ENCODE data around the gene DOCK1. TPM values are rescaled to one million over a fixed set of nuclear protein-coding genes. Genes with fewer than 3 reads are reported as not detected.

The DOCK1 gene
- total RNA-seq, 4 donors from 2014 or later: 4.3 to 6.0 (median 4.8) TPM

DNA sequence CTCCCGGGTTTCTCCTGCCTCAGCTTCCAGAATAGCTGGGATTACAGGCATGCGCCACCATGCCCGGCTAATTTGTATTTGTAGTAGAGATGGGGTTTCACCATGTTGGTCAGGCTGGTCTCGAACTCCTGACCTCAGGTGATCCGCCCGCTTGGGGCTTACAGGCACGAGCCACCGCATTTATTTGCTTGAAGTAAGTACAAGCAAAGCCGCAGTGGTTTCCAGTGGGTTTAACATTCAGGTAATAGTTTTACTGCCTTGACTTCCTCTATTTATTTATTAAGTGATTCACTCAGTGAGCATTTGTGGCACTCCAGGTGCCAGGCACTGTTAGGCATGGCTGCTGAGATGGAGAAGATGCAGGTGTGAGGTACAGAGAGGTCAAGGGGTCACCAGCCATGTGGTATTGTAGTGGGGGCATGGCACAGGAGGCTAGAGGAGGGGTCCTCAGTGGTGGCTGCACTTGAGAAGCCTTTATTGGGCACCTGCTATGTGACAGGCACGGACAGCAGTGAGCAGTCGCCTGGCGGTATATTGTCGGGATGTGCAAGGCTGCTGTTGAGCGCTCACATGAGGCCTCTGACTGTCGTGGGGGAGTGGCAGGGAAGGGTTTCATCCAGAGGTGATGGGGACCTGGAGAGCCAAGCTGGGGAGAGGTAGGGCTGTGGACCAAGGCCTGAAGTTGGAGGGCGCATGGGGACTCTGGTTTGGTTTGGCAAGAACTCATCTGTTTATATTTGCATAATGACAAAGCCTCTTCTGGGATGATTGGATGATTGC is 54.9 kb downstream of the DOCK1 start:
- intact Hi-C loops (cut with DNase I; ENCODE audit: low total_unique reads) (no loop called here), in situ Hi-C loops (cut with MboI; ENCODE audit: low sequenced_read_pairs in 4 of 4) (no loop called here)
- Histone ChIP-seq H3K27ac (no peak overlapping the region), H3K36me3 (no peaks in the 10 kb centered on the region), H3K4me3 (no peak overlapping the region), H3K4me1 (no peaks in the 10 kb centered on the region), H3K27me3 (no peaks in the 10 kb centered on the region), H3K9me3 (no peaks in the 10 kb centered on the region)
- DNase-seq (no peak), ATAC-seq (no peak)
- TF ChIP-seq, protein P1, sequence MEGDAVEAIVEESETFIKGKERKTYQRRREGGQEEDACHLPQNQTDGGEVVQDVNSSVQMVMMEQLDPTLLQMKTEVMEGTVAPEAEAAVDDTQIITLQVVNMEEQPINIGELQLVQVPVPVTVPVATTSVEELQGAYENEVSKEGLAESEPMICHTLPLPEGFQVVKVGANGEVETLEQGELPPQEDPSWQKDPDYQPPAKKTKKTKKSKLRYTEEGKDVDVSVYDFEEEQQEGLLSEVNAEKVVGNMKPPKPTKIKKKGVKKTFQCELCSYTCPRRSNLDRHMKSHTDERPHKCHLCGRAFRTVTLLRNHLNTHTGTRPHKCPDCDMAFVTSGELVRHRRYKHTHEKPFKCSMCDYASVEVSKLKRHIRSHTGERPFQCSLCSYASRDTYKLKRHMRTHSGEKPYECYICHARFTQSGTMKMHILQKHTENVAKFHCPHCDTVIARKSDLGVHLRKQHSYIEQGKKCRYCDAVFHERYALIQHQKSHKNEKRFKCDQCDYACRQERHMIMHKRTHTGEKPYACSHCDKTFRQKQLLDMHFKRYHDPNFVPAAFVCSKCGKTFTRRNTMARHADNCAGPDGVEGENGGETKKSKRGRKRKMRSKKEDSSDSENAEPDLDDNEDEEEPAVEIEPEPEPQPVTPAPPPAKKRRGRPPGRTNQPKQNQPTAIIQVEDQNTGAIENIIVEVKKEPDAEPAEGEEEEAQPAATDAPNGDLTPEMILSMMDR (IDR thresholded peaks at IDR 0.05 in 4 of 5, conservative IDR thresholded peaks at IDR 0.05 in 1 of 5): no peak
- no peak for TF ChIP-seq POLR2A (IDR thresholded peaks at IDR 0.05)

DNA sequence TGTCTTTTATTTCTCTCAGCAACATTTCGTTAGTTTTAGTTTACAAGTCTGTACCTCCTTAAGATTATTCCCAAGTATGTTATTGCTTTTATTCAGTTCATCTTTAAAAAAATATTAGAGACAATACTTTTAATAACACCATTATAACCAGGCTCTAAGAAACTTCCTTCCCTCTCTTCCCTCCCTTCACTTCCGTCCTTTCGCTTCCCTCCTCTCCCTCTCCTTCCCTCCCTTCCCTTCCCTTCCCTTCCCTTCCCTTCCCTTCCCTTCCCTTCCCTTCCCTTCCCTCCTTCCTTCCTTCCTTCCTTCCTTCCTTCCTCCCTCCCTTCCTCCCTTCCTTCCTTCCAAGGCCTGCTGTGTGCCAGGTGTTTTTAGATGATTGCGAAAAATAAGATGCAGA is 58.1 kb downstream of the DOCK1 start:
- H3K27ac ChIP-seq: no peak overlapping the region
- H3K36me3 ChIP-seq: no peaks in the 10 kb centered on the region
- TF ChIP-seq, protein P1 (IDR thresholded peaks at IDR 0.05 in 4 of 5, conservative IDR thresholded peaks at IDR 0.05 in 1 of 5): no peak
- no peak for TF ChIP-seq POLR2A (IDR thresholded peaks at IDR 0.05)
- no peaks in the 10 kb centered on the region for H3K9me3 ChIP-seq
- no peak for ATAC-seq
- intact Hi-C loops (cut with DNase I; ENCODE audit: low total_unique reads): no loop called here
- H3K4me1 ChIP-seq: no peaks in the 10 kb centered on the region
- DNase-seq: no peak
- in situ Hi-C loops (cut with MboI; ENCODE audit: low sequenced_read_pairs in 4 of 4): no loop called here
- H3K27me3 ChIP-seq: no peaks in the 10 kb centered on the region
- no peak overlapping the region for H3K4me3 ChIP-seq

DNA sequence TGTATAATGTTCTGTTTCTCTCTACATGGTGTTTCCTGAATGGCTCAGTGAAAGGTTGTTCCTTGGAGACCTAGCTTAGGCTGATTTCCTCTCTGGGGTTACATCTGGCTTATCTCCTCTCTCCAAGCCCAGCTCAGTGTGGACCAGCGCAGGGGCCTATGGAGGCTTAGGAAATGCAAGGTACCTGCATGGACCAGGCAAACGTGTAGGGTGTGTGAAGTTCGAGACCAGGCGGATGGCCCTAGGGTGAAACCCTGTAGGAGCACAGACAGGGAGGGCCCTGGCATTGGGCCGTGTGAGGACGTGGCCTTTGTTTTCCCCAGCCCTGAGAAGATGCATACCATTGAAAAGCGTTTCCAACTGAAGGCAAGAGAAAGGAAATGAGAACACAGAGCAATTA is 59.0 kb downstream of the DOCK1 start:
- Histone ChIP-seq H3K36me3 (no peaks in the 10 kb centered on the region), H3K4me1 (no peaks in the 10 kb centered on the region), H3K4me3 (no peak overlapping the region), H3K27me3 (no peaks in the 10 kb centered on the region), H3K27ac (no peak overlapping the region), H3K9me3 (no peaks in the 10 kb centered on the region)
- DNase-seq (no peak), ATAC-seq (no peak)
- TF ChIP-seq POLR2A (IDR thresholded peaks at IDR 0.05): no peak
- TF ChIP-seq, protein P1 (IDR thresholded peaks at IDR 0.05 in 4 of 5, conservative IDR thresholded peaks at IDR 0.05 in 1 of 5): no peak
- in situ Hi-C loops (cut with MboI; ENCODE audit: low sequenced_read_pairs in 4 of 4) (no loop called here), intact Hi-C loops (cut with DNase I; ENCODE audit: low total_unique reads) (no loop called here)

DNA sequence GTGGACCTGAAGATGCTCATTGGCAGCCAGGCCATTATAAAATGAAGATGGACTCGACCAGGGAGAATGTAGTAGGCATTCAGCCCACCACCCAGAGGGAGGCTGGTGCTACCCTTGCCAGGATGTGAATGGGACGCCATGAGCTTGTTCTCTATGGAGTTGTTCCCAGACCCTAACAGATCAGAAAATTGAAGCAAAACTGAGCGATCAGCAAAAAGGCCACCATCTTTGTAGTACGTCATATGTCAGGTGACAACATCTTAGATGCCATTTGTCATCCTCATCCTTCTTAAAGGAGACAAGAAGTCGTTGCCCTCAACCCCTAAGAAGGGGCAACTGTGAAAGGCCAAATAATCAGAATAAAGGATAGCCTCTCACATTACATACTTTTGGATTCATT is 61.7 kb downstream of the DOCK1 start:
- intact Hi-C loops (cut with DNase I; ENCODE audit: low total_unique reads) (no loop called here), in situ Hi-C loops (cut with MboI; ENCODE audit: low sequenced_read_pairs in 4 of 4) (no loop called here)
- DNase-seq: no peak

More for the DNA sequence above, 61.7 kb downstream of the DOCK1 start:
- no peaks in the 10 kb centered on the region for H3K9me3 ChIP-seq
- no peaks in the 10 kb centered on the region for H3K4me1 ChIP-seq
- H3K36me3 ChIP-seq: no peaks in the 10 kb centered on the region
- no peaks in the 10 kb centered on the region for H3K27me3 ChIP-seq
- TF ChIP-seq, protein P1 (IDR thresholded peaks at IDR 0.05 in 4 of 5, conservative IDR thresholded peaks at IDR 0.05 in 1 of 5): no peak
- no peak for ATAC-seq
- H3K27ac ChIP-seq: no peak overlapping the region
- H3K4me3 ChIP-seq: no peak overlapping the region

All from gastrocnemius medialis (tissue), 4 donors.